Cardiac muscle cell (in vitro differentiated cells and primary cell): Measurements from ENCODE around the gene BCAS4. TPM values are rescaled to one million over a fixed set of nuclear protein-coding genes. Genes with fewer than 3 reads are reported as not detected.

Experiments used
- DNase-seq, 2 donors: peaks; one replicate each; pipeline versions ENCODE4 v3.0.0 to v3.0.0-alpha.2; 2010 to 2017; ENCODE audit warnings: low read depth in 1 of 2, low spot score in 1 of 2
- H3K27ac ChIP-seq: fragments of 200-600 bp; sonication (generic); 2 replicates; pipeline ENCODE4 v1.5.1; 2016
- H3K27me3 ChIP-seq: fragments of 200-600 bp; sonication (generic); 2 replicates; pipeline ENCODE4 v1.6.0; 2016; ENCODE audit warnings: control low read depth
- H3K36me3 ChIP-seq: fragments of 200-600 bp; sonication (generic); 2 replicates; pipeline ENCODE4 v1.5.1; 2016; ENCODE audit warnings: control low read depth
- H3K4me1 ChIP-seq: fragments of 200-600 bp; sonication (generic); 2 replicates; pipeline ENCODE4 v1.8.1; 2017; ENCODE audit warnings: low read depth, mild to moderate bottlenecking, mixed run types
- H3K4me3 ChIP-seq: fragments of 200-600 bp; sonication (generic); 2 replicates; pipeline ENCODE4 v1.5.1; 2016; ENCODE audit warnings: mild to moderate bottlenecking
- H3K9me3 ChIP-seq: fragments of 200-600 bp; sonication (generic); 2 replicates; pipeline ENCODE4 v1.5.1; 2017; ENCODE audit warnings: low read depth, mild to moderate bottlenecking, control low read depth
- polyA plus RNA-seq: library from polyadenylated mRNA; unstranded; fragments of >200 nt; fragmentation: Nextera tagmentation; extraction: Ambion mirVana; gene quantifications from 2 replicates; pipeline ENCODE4 v1.2.1, GENCODE V29; 2016
- total RNA-seq: library from RNA; depleted of rRNA; stranded (reverse); fragments of >200 nt; gene quantifications from 2 replicates; pipeline ENCODE4 v1.2.3, GENCODE V29; 2016
- TF ChIP-seq, protein P1 (sequence below): IDR thresholded peaks from 2 replicates; pipeline ENCODE4 v1.5.1; 2012; ENCODE audit warnings: low read depth, mild to moderate bottlenecking, low read length

BCAS4 gene
- total and polyA plus RNA-seq, 2 experiments from 2014 or later = 16.1 to 26.1 TPM

- Histone ChIP-seq H3K27me3 (no peaks in the 10 kb centered on the region), H3K4me3 (no peak overlapping the region), H3K4me1 (no peaks in the 10 kb centered on the region), H3K27ac (no peak overlapping the region), H3K9me3 (no peaks in the 10 kb centered on the region), H3K36me3 (no peaks in the 10 kb centered on the region)
- no peak for DNase-seq
- TF ChIP-seq, protein P1, sequence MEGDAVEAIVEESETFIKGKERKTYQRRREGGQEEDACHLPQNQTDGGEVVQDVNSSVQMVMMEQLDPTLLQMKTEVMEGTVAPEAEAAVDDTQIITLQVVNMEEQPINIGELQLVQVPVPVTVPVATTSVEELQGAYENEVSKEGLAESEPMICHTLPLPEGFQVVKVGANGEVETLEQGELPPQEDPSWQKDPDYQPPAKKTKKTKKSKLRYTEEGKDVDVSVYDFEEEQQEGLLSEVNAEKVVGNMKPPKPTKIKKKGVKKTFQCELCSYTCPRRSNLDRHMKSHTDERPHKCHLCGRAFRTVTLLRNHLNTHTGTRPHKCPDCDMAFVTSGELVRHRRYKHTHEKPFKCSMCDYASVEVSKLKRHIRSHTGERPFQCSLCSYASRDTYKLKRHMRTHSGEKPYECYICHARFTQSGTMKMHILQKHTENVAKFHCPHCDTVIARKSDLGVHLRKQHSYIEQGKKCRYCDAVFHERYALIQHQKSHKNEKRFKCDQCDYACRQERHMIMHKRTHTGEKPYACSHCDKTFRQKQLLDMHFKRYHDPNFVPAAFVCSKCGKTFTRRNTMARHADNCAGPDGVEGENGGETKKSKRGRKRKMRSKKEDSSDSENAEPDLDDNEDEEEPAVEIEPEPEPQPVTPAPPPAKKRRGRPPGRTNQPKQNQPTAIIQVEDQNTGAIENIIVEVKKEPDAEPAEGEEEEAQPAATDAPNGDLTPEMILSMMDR = no peak
Observed at GRCh38 chr20:50801747-50802125, 6.9 kb downstream of the BCAS4 start.

DNA sequence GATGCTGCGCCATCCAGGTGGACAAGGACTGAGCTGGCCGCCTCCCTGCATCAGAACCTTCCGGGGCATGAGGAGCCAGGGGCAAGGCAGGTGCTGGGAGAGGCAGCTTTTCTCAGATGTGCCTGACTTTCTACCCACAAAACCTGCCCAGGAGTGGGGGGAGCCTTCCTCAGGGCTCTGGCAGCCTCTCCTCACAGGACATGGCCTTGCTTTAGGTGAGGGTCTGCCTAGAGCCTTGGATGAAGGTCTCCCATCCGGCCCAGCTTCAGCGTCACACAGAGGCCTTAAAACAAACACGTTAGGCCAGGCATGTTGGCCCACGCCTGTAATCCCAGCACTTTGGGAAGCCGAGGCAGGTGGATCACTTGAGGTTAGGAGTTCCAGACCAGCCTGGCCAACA, 7.4 kb downstream of the BCAS4 start:
- no peak for DNase-seq
- no peaks in the 10 kb centered on the region for H3K27me3 ChIP-seq

GRCh38 chr20:50804437-50805348, 9.8 kb downstream of the BCAS4 start:
- no peaks in the 10 kb centered on the region for H3K36me3 ChIP-seq
- TF ChIP-seq, protein P1 = no peak
- no peak for DNase-seq
- no peak overlapping the region for H3K4me3 ChIP-seq
- no peaks in the 10 kb centered on the region for H3K9me3 ChIP-seq
- H3K4me1 ChIP-seq = no peaks in the 10 kb centered on the region
- H3K27me3 ChIP-seq = no peaks in the 10 kb centered on the region
- no peak overlapping the region for H3K27ac ChIP-seq

More for the DNA sequence above, 7.4 kb downstream of the BCAS4 start:
- no peaks in the 10 kb centered on the region for H3K9me3 ChIP-seq
- no peaks in the 10 kb centered on the region for H3K4me1 ChIP-seq
- no peak overlapping the region for H3K27ac ChIP-seq
- no peak overlapping the region for H3K4me3 ChIP-seq
- TF ChIP-seq, protein P1 = no peak
- no peaks in the 10 kb centered on the region for H3K36me3 ChIP-seq

DNA sequence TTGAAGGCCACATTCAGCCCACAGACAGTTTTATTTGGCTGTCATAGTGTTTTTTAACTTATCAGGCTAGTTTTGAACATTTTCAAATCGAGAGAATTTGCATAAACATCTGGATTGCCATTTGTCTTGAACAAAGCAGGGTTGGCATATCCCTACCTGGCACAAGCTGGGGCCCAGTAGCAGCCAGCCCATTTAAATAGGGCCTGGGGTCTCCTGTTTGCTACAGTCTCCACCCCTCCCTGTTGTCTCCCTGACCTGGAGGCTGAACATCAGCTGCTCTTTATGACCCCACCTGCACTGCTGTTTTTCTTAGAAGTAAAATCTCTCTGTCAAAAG, 10.5 kb downstream of the BCAS4 start:
- TF ChIP-seq, protein P1 = no peak
- Histone ChIP-seq H3K9me3 (no peaks in the 10 kb centered on the region), H3K4me1 (no peaks in the 10 kb centered on the region), H3K27me3 (no peaks in the 10 kb centered on the region), H3K27ac (no peak overlapping the region), H3K4me3 (no peak overlapping the region), H3K36me3 (no peaks in the 10 kb centered on the region)
- DNase-seq = no peak

DNA sequence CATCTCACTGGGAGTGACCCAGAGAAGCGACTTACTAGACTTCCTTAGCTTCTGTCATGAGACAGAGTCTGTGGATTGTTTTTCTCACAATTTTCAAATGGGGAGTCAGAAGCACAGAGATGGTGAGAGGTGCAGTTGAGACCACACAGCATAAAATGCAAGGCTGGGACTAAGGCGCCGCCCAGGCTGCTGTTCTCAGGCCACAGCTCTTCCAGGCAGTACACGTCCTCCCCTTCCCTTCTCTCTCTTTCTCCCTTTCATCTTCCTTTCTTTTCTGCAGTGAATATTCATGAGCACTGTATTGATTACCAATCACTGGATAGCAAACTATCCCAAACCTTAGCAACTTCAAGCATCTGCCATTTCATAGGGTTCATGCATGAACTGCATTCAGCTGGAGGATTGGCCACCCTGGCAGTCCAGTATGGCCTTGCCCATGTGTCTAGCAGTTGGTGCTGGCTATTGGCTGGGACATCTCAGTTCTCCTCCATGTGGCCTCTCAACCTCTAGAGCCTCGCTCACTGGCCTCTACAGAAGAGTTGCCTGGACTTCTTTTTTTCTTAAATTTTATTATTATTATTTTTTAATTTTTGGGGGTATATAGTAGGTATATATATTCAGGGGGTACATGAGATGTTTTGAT, 11.4 kb downstream of the BCAS4 start:
- no peak overlapping the region for H3K27ac ChIP-seq

More for the DNA sequence above, 11.4 kb downstream of the BCAS4 start:
- H3K36me3 ChIP-seq = no peaks in the 10 kb centered on the region
- H3K4me3 ChIP-seq = no peak overlapping the region
- H3K9me3 ChIP-seq = no peaks in the 10 kb centered on the region
- TF ChIP-seq, protein P1 = no peak
- no peaks in the 10 kb centered on the region for H3K27me3 ChIP-seq
- no peak for DNase-seq
- H3K4me1 ChIP-seq = no peaks in the 10 kb centered on the region
